A673 (cell line): ENCODE results near the gene DGKQ. TPM values are rescaled to one million over a fixed set of nuclear protein-coding genes. Genes with fewer than 3 reads are reported as not detected.

Experiments
- BruUV-seq: library from RNA; stranded (reverse); fragments of 400-500 nt; replicated peaks from 2 replicates; lab custom pipeline; 2021; lab: Mats Ljungman, UMichigan
- CTCF ChIA-PET: fragments of 300-600 bp; sonication (Branson Sonifier 250); formaldehyde crosslinking; loops from one replicate; lab custom pipeline; 2022; ENCODE audit warnings: antibody characterized with exemption; lab: Charles Lee
- POLR2A ChIA-PET: fragments of 300-600 bp; sonication (Branson Sonifier 250); formaldehyde crosslinking; loops from one replicate; lab custom pipeline; 2022; ENCODE audit warnings: antibody characterized with exemption; ENCODE audit not compliant: low non-redundant PET; lab: Charles Lee
- DNase-seq: peaks from one replicate; pipeline ENCODE4 v3.0.0-alpha.2; 2015; ENCODE audit warnings: low spot score
- H3K27ac ChIP-seq: fragments of 200-600 bp; sonication (generic); 2 replicates; pipeline ENCODE4 v1.5.1; 2016; ENCODE audit warnings: mixed run types, low read depth, mild to moderate bottlenecking, mixed read lengths, antibody characterized with exemption, low read length; ENCODE audit not compliant: poor library complexity, severe bottlenecking
- H3K27me3 ChIP-seq: fragments of 200-600 bp; sonication (generic); replicated peaks from 2 replicates; pipeline ENCODE4 v1.6.1; 2017; ENCODE audit warnings: mixed run types, low read depth, mild to moderate bottlenecking, mixed read lengths, antibody characterized with exemption, low read length; ENCODE audit not compliant: insufficient read depth, poor library complexity
- H3K36me3 ChIP-seq: fragments of 200-600 bp; sonication (generic); 2 replicates; pipeline ENCODE4 v1.6.1; 2016; ENCODE audit warnings: mixed run types, mild to moderate bottlenecking, mixed read lengths, antibody characterized with exemption, low read length; ENCODE audit not compliant: insufficient read depth, poor library complexity, severe bottlenecking
- H3K4me1 ChIP-seq: fragments of 200-600 bp; sonication (generic); 2 replicates; pipeline ENCODE4 v1.6.1; 2017; ENCODE audit warnings: mixed run types, mild to moderate bottlenecking, mixed read lengths, antibody characterized with exemption, low read length; ENCODE audit not compliant: insufficient read depth, poor library complexity, severe bottlenecking
- H3K4me3 ChIP-seq: fragments of 200-600 bp; sonication (generic); 2 replicates; pipeline ENCODE4 v1.5.1; 2016; ENCODE audit warnings: low read depth, mixed run types, mild to moderate bottlenecking, mixed read lengths, low read length; ENCODE audit not compliant: poor library complexity, severe bottlenecking
- H3K9me3 ChIP-seq: fragments of 200-600 bp; sonication (generic); 2 replicates; pipeline ENCODE4 v1.6.1; 2016; ENCODE audit warnings: mixed run types, low read depth, mild to moderate bottlenecking, mixed read lengths, antibody characterized with exemption, low read length; ENCODE audit not compliant: poor library complexity, severe bottlenecking
- EZH2 ChIP-seq: fragments of 200-600 bp; sonication (generic); IDR thresholded peaks from 2 replicates; pipeline ENCODE4 v1.6.1; 2017; ENCODE audit warnings: borderline replicate concordance, low read depth, mild to moderate bottlenecking, mixed read lengths, antibody characterized with exemption, low read length; ENCODE audit not compliant: poor library complexity, severe bottlenecking
- intact Hi-C: fragments of 100-400 bp; cut with micrococcal nuclease; formaldehyde crosslinking; loops from one replicate; pipeline ENCODE4 v1.10.0; 2022; ENCODE audit not compliant: unreplicated experiment
- total RNA-seq: library from RNA; stranded (reverse); gene quantifications from 2 replicates; pipeline ENCODE4 v1.2.3, GENCODE V29; 2021
- TF ChIP-seq, protein P1 (sequence below): fragments of 300-800, 200-600 bp; sonication (generic); conservative IDR thresholded peaks from 2 replicates; pipeline ENCODE4 v1.5.1; 2017; ENCODE audit warnings: low read depth, mild to moderate bottlenecking, antibody characterized with exemption, low read length, moderate library complexity, mixed read lengths

DGKQ gene
- total RNA-seq, 1 experiment from 2014 or later = 8.8 TPM

DNA sequence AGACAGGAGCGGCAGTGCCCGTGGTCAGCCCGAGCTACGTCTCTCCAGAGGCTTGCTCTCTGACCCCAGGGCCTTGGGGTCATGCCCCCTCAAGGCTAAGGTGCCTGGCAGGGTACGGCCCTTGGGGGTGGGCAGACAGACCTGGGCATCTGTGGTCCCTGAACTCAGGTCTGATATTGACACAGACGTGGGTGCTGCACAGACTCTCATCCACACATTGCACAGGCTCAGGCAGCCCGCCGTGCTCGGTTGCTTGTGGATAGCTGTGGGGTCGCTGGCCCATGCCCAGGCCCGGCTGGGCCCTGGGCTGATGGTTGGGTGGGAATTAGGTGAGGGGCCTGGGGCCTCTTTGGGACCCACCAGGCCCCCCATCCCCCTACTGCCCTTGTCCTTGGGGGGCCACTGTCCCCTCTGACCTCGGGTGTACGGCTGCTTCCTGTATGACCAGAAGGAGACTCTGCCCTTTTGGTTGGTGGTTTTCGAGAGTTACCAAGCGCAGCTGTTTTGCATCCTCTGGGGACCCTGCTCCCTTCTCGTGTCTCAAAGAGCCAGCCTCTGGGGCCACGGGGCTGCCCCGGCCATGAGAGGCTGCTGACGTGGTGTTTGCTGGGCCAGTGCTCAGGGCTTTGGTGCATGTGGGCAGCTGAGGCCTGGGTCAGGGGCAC is 48.1 kb upstream of the DGKQ start:
- TF ChIP-seq EZH2 = no peak
- TF ChIP-seq, protein P1, sequence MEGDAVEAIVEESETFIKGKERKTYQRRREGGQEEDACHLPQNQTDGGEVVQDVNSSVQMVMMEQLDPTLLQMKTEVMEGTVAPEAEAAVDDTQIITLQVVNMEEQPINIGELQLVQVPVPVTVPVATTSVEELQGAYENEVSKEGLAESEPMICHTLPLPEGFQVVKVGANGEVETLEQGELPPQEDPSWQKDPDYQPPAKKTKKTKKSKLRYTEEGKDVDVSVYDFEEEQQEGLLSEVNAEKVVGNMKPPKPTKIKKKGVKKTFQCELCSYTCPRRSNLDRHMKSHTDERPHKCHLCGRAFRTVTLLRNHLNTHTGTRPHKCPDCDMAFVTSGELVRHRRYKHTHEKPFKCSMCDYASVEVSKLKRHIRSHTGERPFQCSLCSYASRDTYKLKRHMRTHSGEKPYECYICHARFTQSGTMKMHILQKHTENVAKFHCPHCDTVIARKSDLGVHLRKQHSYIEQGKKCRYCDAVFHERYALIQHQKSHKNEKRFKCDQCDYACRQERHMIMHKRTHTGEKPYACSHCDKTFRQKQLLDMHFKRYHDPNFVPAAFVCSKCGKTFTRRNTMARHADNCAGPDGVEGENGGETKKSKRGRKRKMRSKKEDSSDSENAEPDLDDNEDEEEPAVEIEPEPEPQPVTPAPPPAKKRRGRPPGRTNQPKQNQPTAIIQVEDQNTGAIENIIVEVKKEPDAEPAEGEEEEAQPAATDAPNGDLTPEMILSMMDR = no peak
- BruUV-seq = no TSS peak
- Histone ChIP-seq H3K4me3 (no peak overlapping the region), H3K27ac (no peak overlapping the region), H3K27me3 (no peaks in the 10 kb centered on the region), H3K9me3 (no peaks in the 10 kb centered on the region), H3K36me3 (peaks cover 6% of the 10 kb centered on the region), H3K4me1 (peaks cover 7% of the 10 kb centered on the region)
- intact Hi-C loops = no loop called here
- ChIA-PET CTCF (no interaction called here), POLR2A (no interaction called here)
- no peak for DNase-seq

DNA sequence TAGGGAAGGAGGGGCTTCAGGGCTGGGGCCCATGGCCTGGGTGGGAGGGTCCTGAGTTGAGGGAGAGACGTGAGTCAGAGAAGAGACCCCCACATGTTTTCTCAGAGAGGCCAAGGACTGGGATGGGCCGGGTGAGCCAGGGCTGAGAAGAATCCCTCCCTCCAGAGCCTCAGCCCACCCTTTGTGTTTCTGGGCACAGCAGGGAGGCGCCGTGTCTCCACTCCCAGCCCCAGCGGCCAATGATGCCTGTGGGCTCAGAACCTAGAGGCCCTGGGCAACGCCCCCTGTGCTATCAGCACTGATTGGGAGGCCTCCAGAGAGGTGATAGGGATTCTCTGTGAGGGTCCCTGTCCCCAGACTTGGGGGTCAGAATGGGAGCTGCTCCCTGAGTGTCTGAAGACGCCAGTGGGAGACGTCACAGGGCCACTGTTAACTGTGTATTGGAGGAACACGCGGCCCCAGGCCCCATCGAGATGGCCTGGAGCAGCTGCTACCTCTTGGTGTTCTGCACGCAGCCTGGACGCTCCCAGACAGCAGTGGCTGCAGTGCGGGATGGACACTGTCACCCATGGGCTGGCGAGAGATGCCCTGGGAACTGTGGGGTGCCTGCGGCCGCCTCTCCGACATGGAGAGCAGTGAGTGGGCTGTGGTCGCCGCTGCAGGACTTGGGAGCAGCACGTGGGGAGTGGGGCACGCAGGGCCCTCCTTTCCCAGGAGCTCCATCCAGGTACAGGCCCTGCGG is 46.5 kb upstream of the DGKQ start:
- intact Hi-C loops = no loop called here
- POLR2A ChIA-PET = no interaction called here
- CTCF ChIA-PET = no interaction called here
- Histone ChIP-seq H3K36me3 (no peaks in the 10 kb centered on the region), H3K27me3 (no peaks in the 10 kb centered on the region), H3K4me1 (peaks cover 7% of the 10 kb centered on the region), H3K4me3 (no peak overlapping the region), H3K27ac (no peak overlapping the region), H3K9me3 (no peaks in the 10 kb centered on the region)
- DNase-seq = peak; percentile 58
- TF ChIP-seq, protein P1 = no peak
- TF ChIP-seq EZH2 = no peak
- no TSS peak for BruUV-seq

DNA sequence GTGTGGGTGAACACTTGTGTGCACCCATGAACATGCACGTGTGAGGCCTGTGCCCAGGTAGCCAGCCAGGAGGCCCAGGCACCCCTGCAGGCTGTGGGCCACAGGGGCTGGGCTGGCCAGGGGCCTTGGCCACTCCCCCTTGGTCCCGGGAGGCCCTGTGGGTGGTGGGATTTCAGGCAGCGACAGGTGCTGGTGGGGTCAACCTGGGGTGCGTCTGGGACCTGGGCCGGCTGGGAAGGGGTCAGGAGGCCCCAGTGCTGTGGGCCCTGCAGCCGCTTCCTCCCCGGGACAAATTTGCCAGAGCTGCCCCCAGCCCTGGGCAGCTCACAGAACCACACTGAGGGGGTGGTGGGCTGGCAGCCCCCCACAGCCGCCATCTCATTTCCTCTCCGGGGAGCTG is 46.0 kb upstream of the DGKQ start:
- intact Hi-C loops = no loop called here
- Histone ChIP-seq H3K4me1 (peaks cover 7% of the 10 kb centered on the region), H3K36me3 (no peaks in the 10 kb centered on the region), H3K27ac (no peak overlapping the region), H3K9me3 (no peaks in the 10 kb centered on the region), H3K4me3 (no peak overlapping the region), H3K27me3 (no peaks in the 10 kb centered on the region)
- BruUV-seq = no TSS peak
- no peak for TF ChIP-seq EZH2
- TF ChIP-seq, protein P1 = no peak
- POLR2A ChIA-PET = no interaction called here
- no peak for DNase-seq
- CTCF ChIA-PET = no interaction called here
